Hypothalamus (tissue), 51 donors: ENCODE data around the gene EMP1.

Experiments
- DNase-seq, 51 donors: peaks; one replicate each; lab custom pipeline; 2025; lab: John Stamatoyannopoulos, UW

The EMP1 gene

DNA sequence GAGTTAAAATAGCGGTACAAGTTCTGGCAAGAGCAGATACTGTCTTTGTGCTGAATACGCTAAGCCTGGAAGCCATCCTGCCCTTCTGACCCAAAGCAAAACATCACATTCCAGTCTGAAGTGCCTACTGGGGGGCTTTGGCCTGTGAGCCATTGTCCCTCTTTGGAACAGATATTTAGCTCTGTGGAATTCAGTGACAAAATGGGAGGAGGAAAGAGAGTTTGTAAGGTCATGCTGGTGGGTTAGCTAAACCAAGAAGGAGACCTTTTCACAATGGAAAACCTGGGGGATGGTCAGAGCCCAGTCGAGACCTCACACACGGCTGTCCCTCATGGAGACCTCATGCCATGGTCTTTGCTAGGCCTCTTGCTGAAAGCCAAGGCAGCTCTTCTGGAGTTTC is 18.5 kb downstream of the EMP1 start:
- DNase-seq = no peak

DNA sequence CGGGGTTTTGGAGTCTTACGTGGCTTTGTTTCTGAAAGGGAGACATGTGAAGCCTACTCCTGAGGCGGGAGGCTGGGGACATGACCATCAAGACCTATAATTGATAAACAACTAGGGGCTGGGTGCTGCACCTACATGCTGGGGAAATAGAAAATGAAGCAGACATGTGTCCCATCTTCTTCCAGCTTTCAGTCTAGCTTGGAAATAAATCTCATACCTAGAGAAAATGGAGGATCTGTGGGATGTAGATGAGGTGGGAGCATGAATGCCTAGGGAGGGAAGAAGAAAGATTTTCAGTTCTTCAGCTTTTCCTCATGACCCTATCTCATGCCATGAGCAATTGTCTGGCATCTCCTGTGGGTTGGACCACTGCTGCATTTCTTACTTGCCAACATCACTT is 22.1 kb downstream of the EMP1 start:
- no peak for DNase-seq

DNA sequence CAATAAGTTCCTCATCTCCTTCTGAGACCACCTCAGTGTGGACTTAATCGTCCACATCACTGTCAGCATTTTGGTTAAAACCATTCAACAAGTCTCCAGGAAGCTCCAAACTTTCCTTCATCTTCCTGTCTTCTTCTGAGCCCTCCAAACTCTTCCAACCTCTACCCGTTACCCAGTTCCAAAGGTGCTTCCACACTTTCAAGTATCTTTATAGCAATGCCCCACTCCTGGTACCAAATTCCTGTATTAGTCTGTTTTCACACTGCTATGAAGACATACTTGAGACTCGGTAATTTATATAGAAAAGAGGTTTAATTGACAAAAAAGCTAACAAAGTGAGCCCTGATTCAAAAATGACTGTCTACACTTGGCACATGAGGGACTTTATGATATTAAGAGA is 22.8 kb downstream of the EMP1 start:
- DNase-seq = no peak

DNA sequence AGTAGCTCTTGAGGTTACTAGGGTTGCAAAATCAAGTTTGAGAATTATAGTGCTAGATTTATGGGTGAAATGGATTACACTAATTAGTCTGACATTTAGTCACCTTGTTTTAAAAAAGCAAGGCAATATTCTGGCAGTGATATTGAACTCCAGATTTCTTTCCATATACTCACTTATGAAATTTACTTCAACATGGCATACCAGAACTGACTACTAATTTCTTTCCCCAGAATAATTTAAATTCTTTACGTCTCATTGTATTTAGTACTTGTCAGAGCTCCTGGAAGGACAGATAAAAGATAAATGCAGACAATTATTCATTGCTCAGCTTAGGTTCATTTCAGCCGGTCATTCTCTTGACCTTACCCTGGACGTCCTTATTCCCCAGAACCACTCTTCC is 24.3 kb downstream of the EMP1 start:
- no peak for DNase-seq

DNA sequence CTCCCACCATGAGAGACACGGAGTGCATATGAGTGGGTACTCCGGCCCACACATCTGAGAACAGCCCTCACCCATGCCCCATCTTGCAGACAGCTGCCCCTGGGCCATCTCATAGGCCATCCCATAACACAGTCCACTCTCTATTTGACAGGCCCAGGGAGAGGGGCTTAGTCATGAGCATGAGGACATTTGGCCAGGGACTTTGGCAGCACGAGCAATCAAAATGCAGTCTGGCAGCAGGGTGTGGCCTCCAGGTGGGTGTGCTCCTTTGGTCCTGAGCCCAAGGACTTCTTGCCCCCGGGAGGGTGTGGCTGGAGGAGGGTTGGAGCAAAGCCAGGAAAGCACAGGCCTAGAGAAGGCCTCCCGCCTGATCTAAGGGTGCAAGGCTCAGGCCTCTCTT is 25.6 kb downstream of the EMP1 start:
- no peak for DNase-seq

DNA sequence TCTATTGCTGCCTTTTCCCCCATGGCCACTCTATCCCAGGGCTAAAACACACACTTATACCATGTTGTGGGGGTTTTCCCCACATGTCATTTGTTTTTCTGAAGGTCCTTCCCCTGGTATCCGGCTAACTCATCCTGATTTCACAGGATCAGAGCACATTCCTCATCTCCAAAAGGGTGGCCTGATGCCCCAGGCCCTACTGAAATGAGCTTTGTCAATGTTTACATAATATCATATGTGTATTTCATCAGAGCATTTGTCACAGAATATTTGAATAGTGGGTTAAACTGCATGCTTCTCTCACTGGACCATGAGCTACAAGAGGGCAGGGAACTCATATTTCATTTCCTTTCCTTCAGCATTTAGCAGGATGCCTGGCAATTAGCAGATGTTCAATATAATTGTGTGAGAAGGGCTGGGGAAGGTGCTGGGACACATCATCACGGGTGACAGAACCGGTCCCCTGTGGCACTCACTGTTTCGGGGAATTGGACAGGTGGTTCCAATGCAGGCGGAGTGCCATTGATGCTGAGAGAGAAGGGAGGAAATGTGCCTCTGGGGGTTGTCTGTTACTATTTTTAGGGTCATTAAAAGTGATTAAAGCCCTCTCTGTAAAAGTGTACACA is 26.8 kb downstream of the EMP1 start:
- DNase-seq = no peak

DNA sequence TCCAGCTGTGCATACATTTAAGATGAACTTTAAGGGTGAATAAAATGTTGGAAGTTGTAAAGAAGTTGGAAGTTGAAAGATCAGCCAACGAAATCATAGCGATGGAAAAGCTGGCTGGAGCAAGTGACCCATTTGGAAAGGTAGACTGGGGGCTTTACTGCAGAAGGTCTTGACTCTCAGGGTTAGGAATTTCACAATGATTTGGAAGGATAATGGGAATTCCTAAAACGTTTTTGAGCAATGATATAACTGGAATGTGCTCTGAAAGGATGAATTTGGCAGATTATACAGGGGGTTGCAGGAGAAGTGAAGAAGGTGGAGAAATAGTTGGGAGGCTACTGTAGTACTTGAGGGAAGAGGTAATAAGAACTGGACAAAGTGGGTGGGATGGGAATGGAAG is 27.4 kb downstream of the EMP1 start:
- no peak for DNase-seq

DNA sequence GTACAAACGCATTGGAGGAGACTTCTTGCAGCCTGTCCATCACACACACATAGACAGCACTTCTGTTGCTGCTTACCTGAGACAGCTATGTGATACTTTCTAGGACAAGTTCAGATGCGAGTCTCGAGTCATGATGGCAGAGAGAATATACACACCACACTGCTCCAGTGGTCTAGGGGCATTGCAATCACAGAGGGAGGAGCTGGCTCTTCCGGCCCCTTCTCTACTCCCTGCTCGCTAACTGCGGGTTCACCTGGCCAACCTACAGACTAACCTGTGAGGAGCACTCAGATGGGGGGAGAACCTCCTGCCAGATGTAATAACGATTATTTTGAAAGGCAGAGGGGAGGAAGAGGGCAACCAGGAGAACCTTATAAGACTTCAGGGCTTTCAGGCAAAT is 30.7 kb downstream of the EMP1 start:
- DNase-seq = no peak

DNA sequence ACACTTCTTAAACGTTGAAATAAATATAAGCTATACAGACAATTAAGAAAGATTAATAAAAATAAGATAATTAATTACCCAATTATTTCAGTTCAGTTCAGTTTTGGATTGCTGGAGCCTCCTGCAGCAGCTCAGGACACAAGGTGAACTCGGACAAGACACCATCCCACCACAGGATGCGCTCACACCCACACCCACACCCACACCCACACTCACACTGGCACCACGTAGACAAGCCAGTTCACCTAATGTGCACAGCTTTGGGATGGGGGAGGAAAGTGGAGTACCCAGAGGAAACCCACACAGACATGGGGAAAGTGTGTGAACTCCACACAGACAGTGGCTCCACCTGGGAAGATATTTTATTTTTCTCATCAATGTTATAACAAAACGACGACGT is 32.1 kb downstream of the EMP1 start:
- no peak for DNase-seq

DNA sequence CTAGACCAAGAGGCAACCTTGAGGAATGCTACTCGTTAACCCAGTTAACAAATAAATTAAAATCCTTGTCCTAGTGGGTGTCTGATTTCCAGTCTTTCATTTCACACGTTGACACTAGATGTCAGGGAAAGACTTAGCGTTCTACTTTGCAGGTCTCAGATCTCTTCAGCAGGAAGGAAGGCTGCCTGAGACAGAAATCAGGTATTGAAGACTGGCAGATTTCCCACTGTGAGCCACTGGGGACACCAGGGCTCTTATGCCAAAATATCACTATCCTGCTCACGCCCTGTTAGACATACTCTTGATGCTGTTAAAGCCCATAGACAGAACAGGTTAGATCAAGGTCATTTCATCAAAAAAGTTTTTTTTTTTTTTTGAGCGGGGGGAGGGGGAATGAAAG is 33.0 kb downstream of the EMP1 start:
- DNase-seq = no peak

DNA sequence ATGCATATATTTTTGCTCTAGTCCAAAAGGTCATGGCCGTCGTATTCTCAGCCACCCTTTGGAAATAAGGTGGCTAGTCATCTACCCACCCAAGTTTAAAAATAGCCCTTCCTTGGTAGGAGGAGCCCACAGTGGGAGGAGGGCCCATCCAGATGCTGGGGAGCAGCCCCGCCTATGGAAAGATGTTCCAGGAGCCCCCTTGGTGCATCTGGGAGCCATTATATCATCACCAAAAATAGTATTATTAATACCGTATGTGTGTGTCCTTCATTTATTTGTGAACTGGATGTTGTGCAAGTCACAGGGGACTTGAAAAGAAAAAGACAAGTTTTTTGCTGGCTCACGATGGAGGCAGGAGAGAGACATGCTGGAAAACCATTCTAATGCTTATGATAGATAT is 34.0 kb downstream of the EMP1 start:
- DNase-seq = no peak

DNA sequence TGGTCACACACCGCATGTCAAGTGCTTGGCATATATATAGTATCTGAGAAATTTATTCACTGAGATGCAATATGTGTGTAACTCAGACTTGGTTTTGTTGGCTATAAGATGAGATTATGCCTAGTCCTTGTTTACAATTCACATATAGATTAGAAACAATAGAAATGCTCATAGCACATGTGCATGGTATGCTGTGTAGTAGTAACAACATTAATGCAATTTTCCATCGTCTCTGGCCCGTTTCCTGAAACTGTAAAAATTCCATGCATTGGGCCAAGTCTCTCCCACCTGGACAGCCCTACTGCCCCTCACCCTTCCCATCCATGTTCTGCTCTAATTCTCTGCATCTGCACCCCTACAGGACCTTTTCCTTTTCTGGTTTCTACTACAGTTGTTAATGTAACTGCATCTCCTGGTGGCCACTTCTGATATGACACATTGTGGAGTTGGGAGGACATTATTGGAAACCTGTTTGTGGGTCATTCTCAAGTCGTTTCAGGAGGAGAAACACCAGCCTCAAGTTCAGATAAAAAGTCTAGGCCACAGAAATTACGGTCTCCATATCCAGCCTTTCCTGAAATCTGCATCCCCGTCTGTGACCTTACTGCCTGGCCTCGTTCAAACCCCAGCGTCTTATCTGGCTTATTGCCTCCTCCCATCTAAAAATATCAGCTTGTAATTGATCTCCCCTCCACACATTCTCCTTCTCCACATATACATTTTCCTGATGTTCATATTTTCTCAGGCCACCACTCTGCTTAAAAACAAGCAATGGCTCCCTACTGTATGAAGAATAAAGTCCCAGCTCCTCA is 37.5 kb downstream of the EMP1 start:
- DNase-seq = peak in 3 of 51 donors; percentile 1 to 3 (median 2)

DNA sequence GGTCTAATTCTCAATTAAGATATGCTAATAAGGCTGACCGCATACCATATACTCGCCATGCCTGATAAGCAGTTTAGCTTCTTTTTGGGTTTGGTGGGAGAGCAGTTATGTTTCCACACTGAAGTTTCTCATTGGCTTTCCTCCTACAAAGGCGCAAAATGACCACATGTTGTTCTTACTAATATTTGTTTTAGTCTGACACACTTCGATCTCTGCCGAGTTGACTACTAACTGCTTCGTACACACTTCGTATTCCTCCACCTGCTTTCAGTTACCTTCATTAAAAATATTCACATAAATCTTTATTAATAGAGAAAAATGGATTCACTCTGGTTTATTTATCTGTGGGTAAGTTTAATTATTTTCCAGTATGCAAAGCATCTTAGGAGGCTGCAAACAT is 41.7 kb downstream of the EMP1 start:
- DNase-seq = no peak

DNA sequence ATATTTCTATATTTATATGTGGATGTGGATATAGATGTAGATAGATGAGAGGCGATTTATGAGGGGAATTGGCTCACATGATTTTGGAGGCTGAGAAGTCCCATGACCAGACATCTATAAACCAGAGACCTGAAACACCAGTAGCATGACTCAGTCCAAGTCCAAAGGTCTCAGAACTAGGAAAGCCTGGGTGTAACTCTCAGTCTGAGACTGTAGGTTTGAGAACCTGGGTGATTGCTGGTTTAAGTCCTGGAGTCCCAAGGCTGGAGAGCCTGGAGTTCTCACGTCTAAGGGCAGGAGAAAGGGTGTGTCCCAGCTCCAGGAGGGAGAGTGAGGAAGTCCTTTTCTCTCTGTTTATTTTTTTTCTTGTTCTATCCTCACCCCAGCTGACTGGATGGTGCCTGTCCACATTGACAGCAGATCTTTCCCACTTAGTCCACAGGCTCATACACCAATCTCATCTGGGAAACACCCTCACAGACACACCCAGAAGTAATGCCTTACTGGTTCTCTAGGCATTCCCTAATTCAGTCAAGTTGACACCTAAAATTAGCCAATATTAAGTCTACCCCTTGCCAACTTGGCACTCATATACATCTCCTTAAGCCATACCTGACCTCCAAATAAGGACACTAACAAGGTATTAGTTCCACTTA is 45.4 kb downstream of the EMP1 start:
- DNase-seq = no peak

DNA sequence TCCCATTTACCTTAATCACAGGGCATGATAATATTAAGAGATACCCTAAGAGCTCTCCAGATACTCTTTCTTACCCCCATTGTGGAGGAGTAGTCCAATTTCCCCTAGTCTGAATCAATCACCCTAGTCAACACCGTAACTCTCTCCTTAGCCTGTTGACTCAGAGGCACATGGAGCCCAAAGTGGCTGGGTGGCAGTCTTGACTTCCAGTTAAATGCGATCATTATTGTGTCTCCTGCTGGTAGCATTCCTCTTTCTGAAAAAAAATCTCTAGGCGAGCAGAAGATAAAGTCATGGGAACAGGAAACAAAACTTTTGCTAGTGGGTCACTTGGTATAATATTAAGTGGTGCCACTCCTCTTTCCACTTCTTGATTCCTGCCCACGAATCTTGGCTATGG is 46.4 kb downstream of the EMP1 start:
- no peak for DNase-seq

DNA sequence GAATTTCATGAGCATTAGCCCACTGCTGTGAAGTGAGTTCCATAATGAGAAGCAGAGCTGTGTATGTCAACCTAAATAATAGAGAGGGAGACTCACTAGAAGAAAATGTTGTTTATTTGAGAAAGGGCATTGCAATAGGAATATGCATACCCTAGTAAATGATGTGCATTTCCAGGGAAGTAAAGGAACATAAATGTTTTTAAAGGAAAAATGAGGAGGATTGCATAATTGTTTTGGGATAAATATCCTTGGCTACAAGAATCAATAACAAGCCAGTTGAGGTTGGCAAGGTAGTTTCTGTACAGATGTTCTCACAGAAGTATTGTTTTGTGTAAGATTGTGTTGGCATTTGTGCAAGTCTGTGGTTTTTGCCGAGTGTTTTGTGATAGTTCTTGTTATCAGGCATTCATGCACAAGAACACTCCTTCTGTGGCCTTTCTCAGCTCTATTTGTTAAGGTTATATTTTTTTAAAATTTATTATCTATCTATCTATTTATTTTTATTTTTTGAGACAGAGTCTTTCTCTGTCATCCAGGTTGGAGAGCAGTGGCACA is 47.1 kb downstream of the EMP1 start:
- no peak for DNase-seq

DNA sequence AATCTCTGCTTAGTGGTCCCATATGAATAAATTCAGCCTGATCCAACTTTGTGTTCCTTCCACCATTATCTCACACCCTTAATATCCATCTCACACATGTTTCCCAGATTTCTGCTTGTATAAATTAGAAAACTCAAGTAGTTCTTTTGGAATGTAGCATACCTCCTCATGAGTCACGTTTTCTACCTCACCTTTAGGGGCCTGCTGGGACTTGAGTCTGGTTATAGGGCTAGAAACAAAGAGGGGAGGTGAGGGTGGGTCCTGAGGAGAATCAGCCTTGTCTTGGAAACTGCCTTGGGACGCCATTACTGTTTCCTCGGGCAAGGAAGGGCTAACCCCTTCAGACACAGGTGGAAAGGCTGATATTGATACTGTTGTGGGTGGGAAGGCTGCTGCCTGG is 51.1 kb downstream of the EMP1 start:
- no peak for DNase-seq

DNA sequence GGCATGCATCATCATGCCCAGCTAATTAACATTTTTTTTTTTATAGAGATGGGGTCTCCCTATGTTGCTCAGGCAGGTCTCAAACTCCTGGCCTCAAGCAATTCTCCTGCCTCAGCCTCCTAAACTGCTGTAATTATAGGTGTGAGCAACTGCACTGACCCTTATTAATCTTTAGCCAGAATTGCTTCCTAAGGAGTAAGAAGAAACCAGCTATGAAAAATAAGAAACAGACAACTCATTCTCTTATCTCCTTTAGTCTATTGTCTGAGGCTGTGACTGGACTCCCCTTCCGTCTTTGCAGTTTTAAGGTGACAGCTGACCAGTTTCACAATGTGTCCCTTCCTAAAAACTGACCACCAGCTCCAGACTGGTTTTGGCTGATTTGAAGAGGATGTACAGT is 52.4 kb downstream of the EMP1 start:
- DNase-seq = no peak

DNA sequence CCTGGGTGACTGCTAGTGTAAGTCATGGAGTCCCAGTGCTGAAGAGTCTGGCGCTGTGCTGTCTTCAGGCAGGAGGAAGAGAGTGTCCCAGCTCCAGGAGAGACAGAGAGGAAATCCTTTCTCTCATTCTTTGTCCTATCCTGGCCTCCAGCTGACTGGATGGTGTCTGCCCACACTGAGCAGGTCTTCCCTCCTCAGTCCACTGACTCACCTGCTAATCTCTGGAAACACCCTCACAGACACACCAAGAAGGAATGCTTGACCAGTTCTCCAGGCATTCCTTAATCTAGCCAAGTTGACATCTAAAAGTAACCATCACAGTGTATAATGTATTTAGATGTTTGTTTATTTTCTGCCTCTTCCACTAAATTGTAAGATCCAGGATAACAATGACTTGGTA is 53.9 kb downstream of the EMP1 start:
- DNase-seq = no peak

DNA sequence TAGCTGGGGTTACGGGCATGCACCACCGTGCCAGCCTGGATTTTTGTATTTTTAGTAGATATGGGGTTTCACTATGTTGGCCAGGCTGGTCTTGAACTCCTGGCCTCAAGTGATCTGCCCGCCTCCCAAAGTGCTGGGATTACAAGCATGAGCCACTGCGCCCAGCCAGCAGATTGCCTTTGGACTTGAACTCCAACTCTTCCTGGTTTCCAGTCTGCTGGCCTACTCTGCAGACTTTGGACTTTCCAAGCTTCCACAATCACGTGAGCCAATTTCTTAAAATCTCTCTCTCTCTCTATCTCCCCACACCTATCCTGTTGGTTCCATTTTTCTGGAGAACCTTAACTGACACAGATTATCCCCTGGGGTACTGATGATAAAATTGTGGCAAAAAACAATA is 55.0 kb downstream of the EMP1 start:
- no peak for DNase-seq

DNA sequence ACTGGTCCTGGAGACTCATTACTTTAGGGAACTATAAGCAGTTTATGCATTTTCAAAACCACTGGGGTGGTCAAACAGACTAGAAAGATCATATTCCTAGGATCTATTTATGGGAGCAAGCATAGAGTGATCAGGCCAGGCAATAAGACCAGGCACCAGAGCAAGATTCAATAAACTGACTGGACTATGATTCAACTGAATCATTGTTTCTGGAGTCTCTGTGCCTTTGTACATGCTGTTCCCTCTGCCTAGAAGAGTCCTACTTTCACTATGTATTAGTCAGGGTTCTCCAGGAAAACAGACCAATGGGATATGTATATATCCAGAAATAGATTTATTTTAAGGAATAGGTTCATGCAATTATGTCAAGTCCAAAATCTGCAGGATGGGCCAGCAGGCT is 55.5 kb downstream of the EMP1 start:
- no peak for DNase-seq

DNA sequence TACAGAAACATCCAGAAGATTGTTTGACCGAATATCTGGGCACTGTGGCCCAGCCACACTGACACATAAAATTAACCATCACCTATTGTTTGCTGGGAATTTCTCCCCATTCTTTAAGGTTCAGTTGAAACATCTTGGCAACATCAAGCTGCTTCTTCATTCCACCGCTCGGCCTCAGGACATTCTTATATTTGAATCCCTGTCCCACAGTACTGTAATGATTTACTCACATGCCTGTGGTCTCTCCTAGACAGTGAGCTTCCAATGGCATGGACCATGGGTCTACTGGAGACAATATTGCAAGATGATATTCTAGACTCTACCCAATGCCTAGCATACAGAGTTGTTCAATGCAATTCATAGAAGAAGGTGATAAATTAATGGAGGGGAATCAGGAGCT is 56.1 kb downstream of the EMP1 start:
- no peak for DNase-seq
